Hepatocyte (in vitro differentiated cells): ENCODE measurements around the gene PTPMT1.
"Not testable (repeated sequence)": the region's sequence is repeated elsewhere in the genome, so short reads cannot be mapped to it uniquely, and the experiment has no call there.

Source experiments
- EZH2 ChIP-seq: fragments of 200-600 bp; sonication (generic); IDR thresholded peaks from 2 replicates; pipeline ENCODE4 v1.6.1; 2016; ENCODE audit warnings: antibody characterized with exemption, mild to moderate bottlenecking, borderline replicate concordance
- TF ChIP-seq, protein P1 (sequence below): fragments of 200-600 bp; sonication (generic); IDR thresholded peaks from 2 replicates; pipeline ENCODE4 v1.5.1; 2016; ENCODE audit warnings: antibody characterized with exemption, mild to moderate bottlenecking; ENCODE audit not compliant: poor library complexity

DNA sequence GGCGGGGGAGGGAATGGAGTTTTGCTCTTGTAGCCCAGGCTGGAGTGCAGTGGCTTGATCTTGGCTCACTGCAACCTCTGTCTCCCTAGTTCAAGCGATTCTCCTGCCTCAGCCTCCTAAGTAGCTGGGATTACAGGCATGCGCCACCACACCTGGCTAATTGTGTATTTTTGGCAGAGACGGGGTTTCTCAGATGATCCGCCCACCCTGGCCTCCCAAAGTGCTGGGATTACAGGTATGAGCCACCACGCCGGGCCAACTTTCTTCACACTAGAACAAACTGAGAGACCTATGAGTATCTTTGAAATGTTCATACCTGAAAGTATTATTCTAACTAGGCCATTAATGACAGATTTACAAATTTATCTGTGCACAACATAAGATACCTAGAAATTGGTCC, 19.1 kb upstream of the PTPMT1 start:
- TF ChIP-seq, protein P1, sequence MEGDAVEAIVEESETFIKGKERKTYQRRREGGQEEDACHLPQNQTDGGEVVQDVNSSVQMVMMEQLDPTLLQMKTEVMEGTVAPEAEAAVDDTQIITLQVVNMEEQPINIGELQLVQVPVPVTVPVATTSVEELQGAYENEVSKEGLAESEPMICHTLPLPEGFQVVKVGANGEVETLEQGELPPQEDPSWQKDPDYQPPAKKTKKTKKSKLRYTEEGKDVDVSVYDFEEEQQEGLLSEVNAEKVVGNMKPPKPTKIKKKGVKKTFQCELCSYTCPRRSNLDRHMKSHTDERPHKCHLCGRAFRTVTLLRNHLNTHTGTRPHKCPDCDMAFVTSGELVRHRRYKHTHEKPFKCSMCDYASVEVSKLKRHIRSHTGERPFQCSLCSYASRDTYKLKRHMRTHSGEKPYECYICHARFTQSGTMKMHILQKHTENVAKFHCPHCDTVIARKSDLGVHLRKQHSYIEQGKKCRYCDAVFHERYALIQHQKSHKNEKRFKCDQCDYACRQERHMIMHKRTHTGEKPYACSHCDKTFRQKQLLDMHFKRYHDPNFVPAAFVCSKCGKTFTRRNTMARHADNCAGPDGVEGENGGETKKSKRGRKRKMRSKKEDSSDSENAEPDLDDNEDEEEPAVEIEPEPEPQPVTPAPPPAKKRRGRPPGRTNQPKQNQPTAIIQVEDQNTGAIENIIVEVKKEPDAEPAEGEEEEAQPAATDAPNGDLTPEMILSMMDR: not testable (repeated sequence)
- TF ChIP-seq EZH2: not testable (repeated sequence)
